ENCODE data around the gene KDM6A.

Gene KDM6A

GRCh38 chrX:44951572-44952067 is 78.6 kb downstream of the KDM6A start:
- H3K36me3 ChIP-seq (ENCODE audit: insufficient read depth, low read length) = no peaks in the 10 kb centered on the region
- H3K9me3 ChIP-seq (ENCODE audit: low read length) = no peaks in the 10 kb centered on the region
- peaks cover 20% of the 10 kb centered on the region for H3K4me1 ChIP-seq (ENCODE audit: insufficient read depth, low read length)
- no peak overlapping the region for H3K9ac ChIP-seq (ENCODE audit: low read length)
- H3K27me3 ChIP-seq (ENCODE audit: control insufficient read depth in 1 of 2, insufficient read depth in 2 of 2, low read length in 2 of 2) = no peaks in the 10 kb centered on the region
- no peak overlapping the region for H3K27ac ChIP-seq (ENCODE audit: low read depth, low read length)
- no peak overlapping the region for H3K4me3 ChIP-seq (ENCODE audit: low read depth in 1 of 2, low read length in 2 of 2)

- Histone ChIP-seq H3K9ac (ENCODE audit: low read length) (no peak overlapping the region), H3K4me3 (ENCODE audit: low read depth in 1 of 2, low read length in 2 of 2) (no peak overlapping the region), H3K36me3 (ENCODE audit: insufficient read depth, low read length) (no peaks in the 10 kb centered on the region), H3K27ac (ENCODE audit: low read depth, low read length) (no peak overlapping the region), H3K4me1 (ENCODE audit: insufficient read depth, low read length) (peaks cover 23% of the 10 kb centered on the region), H3K27me3 (ENCODE audit: control insufficient read depth in 1 of 2, insufficient read depth in 2 of 2, low read length in 2 of 2) (no peaks in the 10 kb centered on the region), H3K9me3 (ENCODE audit: low read length) (no peaks in the 10 kb centered on the region)
Observed at GRCh38 chrX:44952329-44953027, 79.5 kb downstream of the KDM6A start.

GRCh38 chrX:44953734-44954502 is 80.9 kb downstream of the KDM6A start:
- H3K4me1 ChIP-seq (ENCODE audit: insufficient read depth, low read length) = peaks cover 30% of the 10 kb centered on the region

GRCh38 chrX:44954562-44954961 is 81.6 kb downstream of the KDM6A start:
- H3K4me1 ChIP-seq (ENCODE audit: insufficient read depth, low read length) = peaks cover 32% of the 10 kb centered on the region
- H3K27me3 ChIP-seq (ENCODE audit: control insufficient read depth in 1 of 2, insufficient read depth in 2 of 2, low read length in 2 of 2) = no peaks in the 10 kb centered on the region
- H3K9ac ChIP-seq (ENCODE audit: low read length) = no peak overlapping the region
- no peaks in the 10 kb centered on the region for H3K36me3 ChIP-seq (ENCODE audit: insufficient read depth, low read length)
- H3K4me3 ChIP-seq (ENCODE audit: low read depth in 1 of 2, low read length in 2 of 2) = peak overlapping the region in 1 of 2 donors; percentile 4
- H3K9me3 ChIP-seq (ENCODE audit: low read length) = no peaks in the 10 kb centered on the region
- H3K27ac ChIP-seq (ENCODE audit: low read depth, low read length) = no peak overlapping the region

More at GRCh38 chrX:44953734-44954502, 80.9 kb downstream of the KDM6A start:
- Histone ChIP-seq H3K27ac (ENCODE audit: low read depth, low read length) (no peak overlapping the region), H3K9ac (ENCODE audit: low read length) (no peak overlapping the region), H3K4me3 (ENCODE audit: low read depth in 1 of 2, low read length in 2 of 2) (peak overlapping the region in 1 of 2 donors; percentile 4), H3K9me3 (ENCODE audit: low read length) (no peaks in the 10 kb centered on the region), H3K36me3 (ENCODE audit: insufficient read depth, low read length) (no peaks in the 10 kb centered on the region), H3K27me3 (ENCODE audit: control insufficient read depth in 1 of 2, insufficient read depth in 2 of 2, low read length in 2 of 2) (no peaks in the 10 kb centered on the region)

- Histone ChIP-seq H3K27ac (ENCODE audit: low read depth, low read length) (no peak overlapping the region), H3K4me1 (ENCODE audit: insufficient read depth, low read length) (peaks cover 36% of the 10 kb centered on the region), H3K36me3 (ENCODE audit: insufficient read depth, low read length) (no peaks in the 10 kb centered on the region), H3K27me3 (ENCODE audit: control insufficient read depth in 1 of 2, insufficient read depth in 2 of 2, low read length in 2 of 2) (no peaks in the 10 kb centered on the region), H3K9ac (ENCODE audit: low read length) (no peak overlapping the region), H3K4me3 (ENCODE audit: low read depth in 1 of 2, low read length in 2 of 2) (no peak overlapping the region), H3K9me3 (ENCODE audit: low read length) (no peaks in the 10 kb centered on the region)
Observed at GRCh38 chrX:44957848-44958247, 84.9 kb downstream of the KDM6A start.

GRCh38 chrX:44958480-44958879 is 85.5 kb downstream of the KDM6A start:
- Histone ChIP-seq H3K4me3 (ENCODE audit: low read depth in 1 of 2, low read length in 2 of 2) (no peak overlapping the region), H3K27me3 (ENCODE audit: control insufficient read depth in 1 of 2, insufficient read depth in 2 of 2, low read length in 2 of 2) (no peaks in the 10 kb centered on the region), H3K9ac (ENCODE audit: low read length) (no peak overlapping the region), H3K9me3 (ENCODE audit: low read length) (no peaks in the 10 kb centered on the region), H3K27ac (ENCODE audit: low read depth, low read length) (no peak overlapping the region), H3K4me1 (ENCODE audit: insufficient read depth, low read length) (peaks cover 36% of the 10 kb centered on the region), H3K36me3 (ENCODE audit: insufficient read depth, low read length) (no peaks in the 10 kb centered on the region)

GRCh38 chrX:44961817-44962607 is 89.0 kb downstream of the KDM6A start:
- no peaks in the 10 kb centered on the region for H3K9me3 ChIP-seq (ENCODE audit: low read length)
- H3K4me1 ChIP-seq (ENCODE audit: insufficient read depth, low read length) = peaks cover 22% of the 10 kb centered on the region
- no peak overlapping the region for H3K27ac ChIP-seq (ENCODE audit: low read depth, low read length)
- no peaks in the 10 kb centered on the region for H3K27me3 ChIP-seq (ENCODE audit: control insufficient read depth in 1 of 2, insufficient read depth in 2 of 2, low read length in 2 of 2)
- H3K4me3 ChIP-seq (ENCODE audit: low read depth in 1 of 2, low read length in 2 of 2) = no peak overlapping the region
- H3K9ac ChIP-seq (ENCODE audit: low read length) = no peak overlapping the region
- H3K36me3 ChIP-seq (ENCODE audit: insufficient read depth, low read length) = no peaks in the 10 kb centered on the region

- Histone ChIP-seq H3K36me3 (ENCODE audit: insufficient read depth, low read length) (no peaks in the 10 kb centered on the region), H3K27me3 (ENCODE audit: control insufficient read depth in 1 of 2, insufficient read depth in 2 of 2, low read length in 2 of 2) (no peaks in the 10 kb centered on the region), H3K27ac (ENCODE audit: low read depth, low read length) (no peak overlapping the region), H3K9me3 (ENCODE audit: low read length) (no peaks in the 10 kb centered on the region), H3K4me1 (ENCODE audit: insufficient read depth, low read length) (peaks cover 17% of the 10 kb centered on the region), H3K9ac (ENCODE audit: low read length) (no peak overlapping the region), H3K4me3 (ENCODE audit: low read depth in 1 of 2, low read length in 2 of 2) (no peak overlapping the region)
Observed at GRCh38 chrX:44962944-44963343, 90.0 kb downstream of the KDM6A start.

GRCh38 chrX:44967221-44967620 is 94.2 kb downstream of the KDM6A start:
- Histone ChIP-seq H3K4me3 (ENCODE audit: low read depth in 1 of 2, low read length in 2 of 2) (no peak overlapping the region), H3K27ac (ENCODE audit: low read depth, low read length) (no peak overlapping the region), H3K27me3 (ENCODE audit: control insufficient read depth in 1 of 2, insufficient read depth in 2 of 2, low read length in 2 of 2) (no peaks in the 10 kb centered on the region), H3K36me3 (ENCODE audit: insufficient read depth, low read length) (no peaks in the 10 kb centered on the region), H3K9me3 (ENCODE audit: low read length) (no peaks in the 10 kb centered on the region), H3K9ac (ENCODE audit: low read length) (no peak overlapping the region), H3K4me1 (ENCODE audit: insufficient read depth, low read length) (no peaks in the 10 kb centered on the region)

- no peak overlapping the region for H3K4me3 ChIP-seq (ENCODE audit: low read depth in 1 of 2, low read length in 2 of 2)
- H3K9me3 ChIP-seq (ENCODE audit: low read length) = peaks cover 4% of the 10 kb centered on the region
- H3K27me3 ChIP-seq (ENCODE audit: control insufficient read depth in 1 of 2, insufficient read depth in 2 of 2, low read length in 2 of 2) = no peaks in the 10 kb centered on the region
- no peak overlapping the region for H3K27ac ChIP-seq (ENCODE audit: low read depth, low read length)
- H3K36me3 ChIP-seq (ENCODE audit: insufficient read depth, low read length) = no peaks in the 10 kb centered on the region
- no peaks in the 10 kb centered on the region for H3K4me1 ChIP-seq (ENCODE audit: insufficient read depth, low read length)
- no peak overlapping the region for H3K9ac ChIP-seq (ENCODE audit: low read length)
Observed at GRCh38 chrX:44970709-44971108, 97.7 kb downstream of the KDM6A start.

- no peak overlapping the region for H3K4me3 ChIP-seq (ENCODE audit: low read depth in 1 of 2, low read length in 2 of 2)
- H3K36me3 ChIP-seq (ENCODE audit: insufficient read depth, low read length) = no peaks in the 10 kb centered on the region
- no peaks in the 10 kb centered on the region for H3K27me3 ChIP-seq (ENCODE audit: control insufficient read depth in 1 of 2, insufficient read depth in 2 of 2, low read length in 2 of 2)
- H3K9me3 ChIP-seq (ENCODE audit: low read length) = peaks cover 4% of the 10 kb centered on the region
- no peaks in the 10 kb centered on the region for H3K4me1 ChIP-seq (ENCODE audit: insufficient read depth, low read length)
- no peak overlapping the region for H3K9ac ChIP-seq (ENCODE audit: low read length)
- no peak overlapping the region for H3K27ac ChIP-seq (ENCODE audit: low read depth, low read length)
Observed at GRCh38 chrX:44971674-44972073, 98.7 kb downstream of the KDM6A start.
